Osteoblast (primary cell): ENCODE data around the gene DCAF8L2. TPM values are rescaled to one million over a fixed set of nuclear protein-coding genes. Genes with fewer than 3 reads are reported as not detected.

Experiments used
- DNase-seq: peaks from one replicate; pipeline ENCODE4 v3.0.0; 2011; ENCODE audit warnings: low spot score, mixed read lengths; ENCODE audit not compliant: insufficient read length; ENCODE audit errors: missing footprints
- H2AFZ ChIP-seq: 2 replicates; pipeline ENCODE4 v1.6.0; 2011; ENCODE audit warnings: mild to moderate bottlenecking, low read length
- H3K27ac ChIP-seq: 2 replicates; pipeline ENCODE4 v1.5.1; 2011; ENCODE audit warnings: mild to moderate bottlenecking, low read depth, low read length, moderate library complexity
- H3K27me3 ChIP-seq: 2 replicates; pipeline ENCODE4 v1.6.0; 2012; ENCODE audit warnings: mild to moderate bottlenecking, control low read depth, inconsistent platforms, low read length, moderate library complexity; ENCODE audit not compliant: insufficient read depth
- H3K36me3 ChIP-seq: 2 replicates; pipeline ENCODE4 v1.5.1; 2011; ENCODE audit warnings: mild to moderate bottlenecking, low read length, control low read depth, moderate library complexity; ENCODE audit not compliant: insufficient read depth
- H3K4me1 ChIP-seq: 2 replicates; pipeline ENCODE4 v1.5.1; 2011; ENCODE audit warnings: mild to moderate bottlenecking, low read length, control low read depth, moderate library complexity; ENCODE audit not compliant: insufficient read depth
- H3K4me2 ChIP-seq: 2 replicates; pipeline ENCODE4 v1.6.0; 2011; ENCODE audit warnings: mild to moderate bottlenecking, low read length; ENCODE audit not compliant: insufficient read depth
- H3K4me3 ChIP-seq: fragments of 200-600 bp; sonication (generic); 3 replicates; pipeline ENCODE4 v1.5.1; 2012; ENCODE audit warnings: mild to moderate bottlenecking, low read length, inconsistent platforms; ENCODE audit not compliant: insufficient read depth
- H3K79me2 ChIP-seq: 2 replicates; pipeline ENCODE4 v1.6.0; 2012; ENCODE audit warnings: mild to moderate bottlenecking, low read length, control low read depth, inconsistent platforms; ENCODE audit not compliant: insufficient read depth
- H3K9me3 ChIP-seq: 2 replicates; pipeline ENCODE4 v1.5.1; 2011; ENCODE audit warnings: low read depth, low read length, control low read depth
- H4K20me1 ChIP-seq: 2 replicates; pipeline ENCODE4 v1.6.0; 2012; ENCODE audit warnings: mild to moderate bottlenecking, low read length, control low read depth; ENCODE audit not compliant: insufficient read depth
- CTCF ChIP-seq: IDR thresholded peaks from 2 replicates; pipeline ENCODE4 v1.5.1; 2011; ENCODE audit warnings: mild to moderate bottlenecking, low read depth, low read length, moderate library complexity; ENCODE audit errors: extremely low read depth
- total RNA-seq: library from RNA; depleted of rRNA; stranded (reverse); fragments of >200 nt; gene quantifications from 2 replicates; pipeline ENCODE4 v1.2.3, GENCODE V29; 2012

DCAF8L2 gene
- total RNA-seq, 1 donor = not detected

- no peak overlapping the region for H3K27ac ChIP-seq
- H4K20me1 ChIP-seq = no peaks in the 10 kb centered on the region
- H3K4me3 ChIP-seq = no peak overlapping the region
- H3K9me3 ChIP-seq = peaks cover 4% of the 10 kb centered on the region
- H3K36me3 ChIP-seq = no peaks in the 10 kb centered on the region
- no peak for TF ChIP-seq CTCF
- no peaks in the 10 kb centered on the region for H3K27me3 ChIP-seq
- DNase-seq = no peak
- no peaks in the 10 kb centered on the region for H3K79me2 ChIP-seq
- no peaks in the 10 kb centered on the region for H3K4me1 ChIP-seq
- no peak overlapping the region for H2AFZ ChIP-seq
- H3K4me2 ChIP-seq = no peak overlapping the region
Observed at GRCh38 chrX:27656581-27656980, 66.4 kb downstream of the DCAF8L2 start.

GRCh38 chrX:27660878-27661277 lies 70.7 kb downstream of the DCAF8L2 start:
- Histone ChIP-seq H2AFZ (no peak overlapping the region), H4K20me1 (no peaks in the 10 kb centered on the region), H3K27ac (no peak overlapping the region), H3K4me1 (no peaks in the 10 kb centered on the region), H3K9me3 (peaks cover 4% of the 10 kb centered on the region), H3K4me2 (no peak overlapping the region), H3K4me3 (no peak overlapping the region), H3K27me3 (no peaks in the 10 kb centered on the region), H3K79me2 (no peaks in the 10 kb centered on the region), H3K36me3 (no peaks in the 10 kb centered on the region)
- peak; percentile 50 for DNase-seq
- no peak for TF ChIP-seq CTCF

GRCh38 chrX:27671234-27671633 lies 81.1 kb downstream of the DCAF8L2 start:
- peaks cover 2% of the 10 kb centered on the region for H3K9me3 ChIP-seq
- H3K4me1 ChIP-seq = no peaks in the 10 kb centered on the region
- DNase-seq = no peak
- no peak overlapping the region for H3K4me2 ChIP-seq
- H3K36me3 ChIP-seq = no peaks in the 10 kb centered on the region
- H3K27ac ChIP-seq = no peak overlapping the region
- no peaks in the 10 kb centered on the region for H3K27me3 ChIP-seq
- no peak overlapping the region for H2AFZ ChIP-seq
- H4K20me1 ChIP-seq = no peaks in the 10 kb centered on the region
- TF ChIP-seq CTCF = no peak
- H3K79me2 ChIP-seq = no peaks in the 10 kb centered on the region
- no peak overlapping the region for H3K4me3 ChIP-seq

- no peak overlapping the region for H2AFZ ChIP-seq
- no peak for DNase-seq
- no peaks in the 10 kb centered on the region for H3K9me3 ChIP-seq
- H3K36me3 ChIP-seq = no peaks in the 10 kb centered on the region
- H3K4me2 ChIP-seq = no peak overlapping the region
- H4K20me1 ChIP-seq = no peaks in the 10 kb centered on the region
- TF ChIP-seq CTCF = no peak
- no peaks in the 10 kb centered on the region for H3K79me2 ChIP-seq
- H3K27ac ChIP-seq = no peak overlapping the region
- H3K4me1 ChIP-seq = no peaks in the 10 kb centered on the region
- H3K27me3 ChIP-seq = no peaks in the 10 kb centered on the region
- no peak overlapping the region for H3K4me3 ChIP-seq
Observed at GRCh38 chrX:27674491-27674890, 84.3 kb downstream of the DCAF8L2 start.
